ENCODE results near the gene CCSER2.

CCSER2 gene

GRCh38 chr10:84548869-84549268 lies 220.5 kb downstream of the CCSER2 start:
- DNase-seq (ENCODE audit: low spot score) = no peak

- DNase-seq (ENCODE audit: low spot score) = no peak
These were observed 221.2 kb downstream of the CCSER2 start for GRCh38 chr10:84549368-84550165.

- DNase-seq (ENCODE audit: low spot score) = no peak
These were observed 222.5 kb downstream of the CCSER2 start for GRCh38 chr10:84550756-84551436.

- no peak for DNase-seq (ENCODE audit: low spot score)
These were observed 223.2 kb downstream of the CCSER2 start for GRCh38 chr10:84551437-84552120.

GRCh38 chr10:84552478-84552877 lies 224.1 kb downstream of the CCSER2 start:
- DNase-seq (ENCODE audit: low spot score) = no peak

GRCh38 chr10:84562592-84562991 lies 234.2 kb downstream of the CCSER2 start:
- DNase-seq (ENCODE audit: low spot score) = no peak

- no peak for DNase-seq (ENCODE audit: low spot score)
These were observed 235.0 kb downstream of the CCSER2 start for GRCh38 chr10:84563355-84563754.

GRCh38 chr10:84563868-84564267 lies 235.5 kb downstream of the CCSER2 start:
- DNase-seq (ENCODE audit: low spot score) = no peak

- no peak for DNase-seq (ENCODE audit: low spot score)
These were observed 237.6 kb downstream of the CCSER2 start for GRCh38 chr10:84565881-84566582.

GRCh38 chr10:84567133-84567532 lies 238.7 kb downstream of the CCSER2 start:
- DNase-seq (ENCODE audit: low spot score) = no peak

Data from kidney capillary endothelial cell (primary cell).